PC-9 (cell line): ENCODE data around the gene MTX3.

Source experiments
- EZH2 ChIP-seq: fragments of 200-600 bp; sonication (generic); IDR thresholded peaks from 2 replicates; pipeline ENCODE4 v1.8.0; 2017; ENCODE audit warnings: antibody characterized with exemption, low read depth
- TF ChIP-seq, protein P1 (sequence below): fragments of 200-600 bp; sonication (generic); conservative IDR thresholded peaks from 2 replicates; pipeline ENCODE4 v1.6.1; 2017; ENCODE audit warnings: mixed run types, antibody characterized with exemption, mild to moderate bottlenecking, moderate library complexity

DNA sequence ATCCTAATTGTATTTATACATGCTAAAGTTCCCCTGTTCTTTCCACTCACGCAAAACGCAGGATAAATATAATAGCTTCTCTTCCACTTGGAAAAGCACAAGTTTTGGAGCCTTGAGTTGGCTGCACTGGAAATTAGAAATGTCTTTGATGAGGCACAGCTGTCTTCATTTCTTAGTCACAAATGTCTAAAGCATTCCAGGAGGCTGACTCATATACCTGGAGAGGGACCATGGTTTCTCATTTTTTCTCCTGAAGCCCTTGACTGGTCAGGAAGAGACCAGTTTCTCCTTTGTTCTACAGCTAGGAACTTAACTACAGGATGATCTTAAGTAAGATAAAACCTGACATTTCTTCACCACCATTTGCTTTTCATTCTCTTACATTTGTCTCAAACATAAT, 16.2 kb downstream of the MTX3 start:
- TF ChIP-seq, protein P1, sequence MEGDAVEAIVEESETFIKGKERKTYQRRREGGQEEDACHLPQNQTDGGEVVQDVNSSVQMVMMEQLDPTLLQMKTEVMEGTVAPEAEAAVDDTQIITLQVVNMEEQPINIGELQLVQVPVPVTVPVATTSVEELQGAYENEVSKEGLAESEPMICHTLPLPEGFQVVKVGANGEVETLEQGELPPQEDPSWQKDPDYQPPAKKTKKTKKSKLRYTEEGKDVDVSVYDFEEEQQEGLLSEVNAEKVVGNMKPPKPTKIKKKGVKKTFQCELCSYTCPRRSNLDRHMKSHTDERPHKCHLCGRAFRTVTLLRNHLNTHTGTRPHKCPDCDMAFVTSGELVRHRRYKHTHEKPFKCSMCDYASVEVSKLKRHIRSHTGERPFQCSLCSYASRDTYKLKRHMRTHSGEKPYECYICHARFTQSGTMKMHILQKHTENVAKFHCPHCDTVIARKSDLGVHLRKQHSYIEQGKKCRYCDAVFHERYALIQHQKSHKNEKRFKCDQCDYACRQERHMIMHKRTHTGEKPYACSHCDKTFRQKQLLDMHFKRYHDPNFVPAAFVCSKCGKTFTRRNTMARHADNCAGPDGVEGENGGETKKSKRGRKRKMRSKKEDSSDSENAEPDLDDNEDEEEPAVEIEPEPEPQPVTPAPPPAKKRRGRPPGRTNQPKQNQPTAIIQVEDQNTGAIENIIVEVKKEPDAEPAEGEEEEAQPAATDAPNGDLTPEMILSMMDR: no peak
- TF ChIP-seq EZH2: no peak
